Tongue (tissue), 2 donors: ENCODE data around the gene INTS13. TPM values are rescaled to one million over a fixed set of nuclear protein-coding genes. Genes with fewer than 3 reads are reported as not detected.
"Not testable (repeated sequence)": the region's sequence is repeated elsewhere in the genome, so short reads cannot be mapped to it uniquely, and the experiment has no call there.

ENCODE experiments used
- DNase-seq: peaks from one replicate; pipeline ENCODE4 v3.0.0-alpha.2; 2015
- total RNA-seq: library from RNA; depleted of rRNA; stranded (reverse); fragments of >200 nt; gene quantifications from one replicate; pipeline ENCODE4 v1.2.3, GENCODE V29; 2014

Gene INTS13
- total RNA-seq, 1 donor from 2014 or later, result 19.3 TPM

DNA sequence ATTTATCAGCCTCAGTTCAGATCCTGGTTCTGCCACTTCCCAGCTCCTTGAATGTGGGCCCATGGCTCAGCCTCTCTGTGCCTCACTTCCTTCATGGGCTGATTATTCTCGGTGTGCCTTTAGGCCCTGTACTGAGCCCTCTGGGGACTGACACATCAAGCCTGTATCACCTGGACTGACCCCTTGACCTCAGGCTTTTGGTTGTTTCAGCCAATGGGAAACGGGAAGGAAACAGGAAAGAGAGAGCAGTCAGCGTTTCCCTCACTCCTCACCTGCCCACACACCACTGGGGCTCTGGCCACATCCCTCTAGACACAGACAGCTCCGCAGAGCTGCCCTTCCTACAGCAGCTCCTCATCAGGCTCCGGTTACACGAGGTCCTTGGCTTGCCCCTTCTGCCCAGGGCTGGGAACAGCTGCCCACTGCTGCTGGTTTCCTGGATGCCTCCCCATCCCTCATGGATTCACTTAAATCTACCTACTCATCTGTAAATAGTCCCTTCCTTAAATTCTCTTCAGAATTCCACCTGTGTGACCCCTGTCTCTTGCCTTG lies 67.8 kb downstream of the INTS13 start:
- peak; percentile 53 for DNase-seq

DNA sequence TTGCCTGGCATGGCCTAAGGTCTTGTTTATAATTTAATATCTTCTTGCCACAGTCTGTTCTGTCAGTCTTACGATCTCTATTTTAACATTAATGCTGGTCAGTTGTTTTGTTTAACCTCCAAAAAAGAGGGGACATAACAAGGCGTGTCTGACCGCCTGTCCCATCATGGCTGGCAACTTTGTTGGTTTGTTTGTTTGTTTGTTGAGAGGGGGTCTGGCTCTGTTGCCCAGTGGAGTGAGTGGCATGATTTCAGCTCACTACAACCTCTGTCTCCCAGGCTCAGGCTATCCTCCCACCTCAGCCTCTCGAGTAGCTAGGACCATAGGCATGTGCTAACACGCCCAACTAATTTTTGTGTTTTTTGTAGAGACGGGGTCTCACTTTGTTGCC lies 68.7 kb downstream of the INTS13 start:
- no peak for DNase-seq

DNA sequence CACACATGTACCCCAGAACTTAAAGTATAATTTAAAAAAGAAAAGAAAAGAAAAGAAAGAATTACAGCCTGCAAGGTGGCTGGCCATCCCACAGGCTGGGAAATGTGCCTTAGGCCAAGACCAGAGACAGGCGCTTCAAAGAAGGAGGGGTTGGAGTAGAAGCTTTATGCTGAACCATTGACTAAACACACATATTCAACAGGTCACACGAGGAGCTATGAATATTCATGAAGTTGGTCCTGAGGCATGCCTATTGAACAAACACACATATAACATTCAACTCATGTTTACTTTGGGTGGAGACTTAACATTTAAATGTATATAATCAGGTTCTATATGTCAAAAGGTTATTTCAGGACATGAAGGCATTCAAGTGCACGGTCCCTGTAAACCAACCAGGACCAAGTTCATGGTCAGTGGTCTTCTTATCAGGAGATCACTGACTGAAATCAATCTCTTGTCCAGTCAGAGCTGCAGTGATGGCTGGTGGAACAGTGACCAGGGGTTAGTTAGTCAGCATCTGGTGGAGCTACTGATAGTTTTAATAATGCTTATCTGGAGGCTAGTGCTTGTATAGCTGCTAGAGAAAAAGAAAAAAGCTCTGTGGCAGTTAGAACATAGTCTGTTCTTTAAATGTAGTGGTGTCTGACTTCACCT lies 69.2 kb downstream of the INTS13 start:
- DNase-seq, result no peak

DNA sequence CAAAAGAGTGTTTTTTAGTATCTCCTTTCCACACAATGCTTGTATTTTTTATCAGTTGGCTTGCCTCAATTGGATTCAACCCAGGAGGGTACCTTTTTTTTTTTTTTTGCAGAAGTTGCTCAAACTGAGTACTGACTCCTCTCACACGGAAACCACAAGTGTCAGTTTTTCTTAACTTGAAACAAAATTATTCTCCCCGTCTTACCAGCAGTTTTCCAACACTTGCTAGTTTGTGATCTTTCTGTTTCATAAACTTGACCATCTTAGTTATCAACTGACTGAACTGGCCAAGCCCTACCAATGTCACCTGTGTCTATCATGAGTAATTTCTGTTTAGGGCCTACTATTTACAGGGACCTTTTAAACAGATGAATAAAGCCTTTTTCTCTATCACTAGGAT lies 70.7 kb downstream of the INTS13 start:
- no peak for DNase-seq

DNA sequence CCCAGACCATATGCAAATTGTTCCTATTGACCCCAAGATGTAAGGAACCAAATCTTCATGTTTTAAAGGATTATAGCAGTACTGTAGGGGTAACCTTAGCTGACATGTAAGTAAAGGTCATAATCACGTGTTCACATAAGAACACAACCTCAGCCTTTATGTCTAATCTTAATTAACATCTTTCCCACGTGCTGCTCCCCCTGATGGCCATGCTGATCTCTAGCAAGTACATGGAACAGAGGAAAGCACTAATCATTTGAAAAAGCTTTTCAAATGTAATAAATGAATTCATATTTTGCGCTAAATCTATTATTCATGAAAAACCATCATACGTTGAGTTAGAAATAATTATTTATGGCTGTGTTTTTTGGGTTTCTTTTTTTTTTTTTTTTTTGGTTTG lies 74.3 kb downstream of the INTS13 start:
- no peak for DNase-seq

DNA sequence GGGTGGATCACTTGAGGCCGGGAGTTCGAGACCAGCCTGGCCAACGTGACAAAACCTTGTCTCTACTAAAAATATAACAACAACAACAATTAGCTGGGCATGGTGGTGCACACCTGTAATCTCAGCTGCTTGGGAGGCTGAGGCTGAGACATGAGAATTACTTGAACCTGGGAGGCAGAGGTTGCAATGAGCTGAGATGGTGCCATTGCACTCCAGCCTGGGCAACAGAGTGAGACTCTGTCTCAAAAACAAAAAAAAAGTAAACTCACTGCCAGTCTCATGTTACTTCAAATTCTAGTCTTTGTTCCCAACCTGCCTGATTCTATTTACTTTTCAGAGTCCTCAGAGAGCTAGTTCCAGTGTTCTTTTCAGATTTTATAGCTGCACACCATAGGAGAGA lies 75.0 kb downstream of the INTS13 start:
- DNase-seq, result not testable (repeated sequence)

DNA sequence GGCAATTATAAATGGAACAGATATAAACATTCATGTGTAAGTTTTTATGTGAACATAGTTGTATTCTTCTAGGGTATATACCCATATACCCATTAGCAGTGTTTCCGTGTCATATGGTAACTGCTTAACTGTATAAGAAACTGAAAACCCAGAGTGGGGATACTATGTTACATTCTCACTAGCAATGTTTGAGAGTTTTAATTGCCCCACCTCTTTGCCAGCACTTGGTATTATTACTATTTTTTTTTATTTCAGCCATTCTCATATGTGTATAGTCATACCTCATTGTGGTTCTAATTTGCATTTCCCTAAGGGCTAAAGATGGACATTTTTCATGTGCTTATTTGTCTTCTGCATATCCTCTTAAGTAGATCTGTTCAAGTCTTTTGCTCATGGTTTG lies 76.1 kb downstream of the INTS13 start:
- no peak for DNase-seq

DNA sequence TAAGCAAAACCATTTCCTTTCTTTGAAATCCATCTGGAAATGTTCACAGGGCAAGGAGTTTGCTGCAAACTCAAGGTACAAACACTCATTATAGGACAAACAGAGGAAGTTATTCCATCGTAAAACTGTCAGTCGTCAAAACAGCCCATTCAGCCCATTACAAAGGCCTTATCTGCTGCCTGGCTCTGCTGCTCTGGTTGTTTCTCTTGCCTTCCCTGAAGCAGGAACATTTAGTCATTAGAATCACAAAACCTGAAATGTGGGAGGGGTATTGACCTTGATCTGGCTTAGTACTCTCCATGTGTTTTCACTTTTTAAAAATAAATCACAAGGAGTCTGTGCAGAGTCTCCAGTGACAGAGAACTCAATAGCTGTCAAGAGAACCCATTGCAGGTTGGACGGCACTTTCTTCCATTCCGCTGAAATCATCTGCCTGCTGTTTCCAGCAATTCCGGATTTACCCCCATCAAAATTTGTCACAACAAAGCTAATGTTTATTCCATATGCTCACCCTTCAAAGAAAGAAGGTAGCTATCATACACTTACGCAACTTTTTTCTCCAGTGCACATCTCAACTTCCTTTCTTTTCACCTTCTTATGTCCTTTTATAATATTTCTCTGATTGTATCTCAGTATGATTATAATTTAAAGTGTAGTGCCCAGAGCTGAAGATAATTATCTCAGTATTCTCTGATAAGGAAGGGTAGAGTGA lies 80.2 kb downstream of the INTS13 start:
- DNase-seq, result no peak

DNA sequence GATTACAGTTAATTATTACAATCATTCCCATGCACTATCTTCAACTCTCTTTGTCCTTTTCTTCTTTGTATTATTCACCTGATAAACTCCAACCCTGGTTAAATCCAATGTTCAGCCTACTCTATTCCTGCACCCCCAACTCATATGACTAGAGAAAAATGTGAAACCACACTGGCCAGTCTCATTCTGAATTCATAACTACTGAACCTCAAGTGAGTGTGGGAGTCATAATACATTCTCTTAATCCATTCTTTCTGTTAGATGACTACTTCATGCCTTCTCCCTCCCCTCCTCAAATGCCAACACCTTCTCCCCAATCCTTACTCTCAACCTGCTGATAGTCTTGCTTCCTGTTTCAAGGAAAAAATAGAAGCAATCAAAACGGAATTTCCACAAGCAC lies 82.4 kb downstream of the INTS13 start:
- no peak for DNase-seq

Other genes with a start within 250 kb of the INTS13 start
- 31.4 TPM for gene ITPR2, start 104.8 kb downstream of the INTS13 start, total RNA-seq
- 83.6 TPM for gene FGFR1OP2, start 489 bp upstream of the INTS13 start, total RNA-seq
- gene TM7SF3, start 76.4 kb upstream of the INTS13 start, total RNA-seq, result 50.9 TPM
- gene MED21, start 84.6 kb upstream of the INTS13 start, total RNA-seq, result 57.6 TPM
- gene C12orf71, start 144.6 kb upstream of the INTS13 start, total RNA-seq, result not detected